ENCODE data around the gene MAGI1. TPM values are rescaled to one million over a fixed set of nuclear protein-coding genes. Genes with fewer than 3 reads are reported as not detected.

The MAGI1 gene
- total RNA-seq, 4 donors from 2014 or later = 49.5 to 72.1 (median 67.6) TPM

GRCh38 chr3:65793495-65794200, 245.1 kb downstream of the MAGI1 start:
- H3K4me3 ChIP-seq = no peak overlapping the region
- no peaks in the 10 kb centered on the region for H3K4me1 ChIP-seq
- no peaks in the 10 kb centered on the region for H3K36me3 ChIP-seq
- H3K9me3 ChIP-seq = no peaks in the 10 kb centered on the region
- DNase-seq = no peak
- no peak overlapping the region for H3K27ac ChIP-seq
- no peak for TF ChIP-seq POLR2A (IDR thresholded peaks at IDR 0.05)
- no peak for TF ChIP-seq CTCF (IDR thresholded peaks at IDR 0.05)
- H3K27me3 ChIP-seq = no peaks in the 10 kb centered on the region

- no peaks in the 10 kb centered on the region for H3K36me3 ChIP-seq
- TF ChIP-seq CTCF (IDR thresholded peaks at IDR 0.05) (no peak), POLR2A (IDR thresholded peaks at IDR 0.05) (no peak)
- DNase-seq = no peak
Observed at GRCh38 chr3:65788461-65788860, 250.3 kb downstream of the MAGI1 start.

GRCh38 chr3:65787827-65788226, 250.9 kb downstream of the MAGI1 start:
- Histone ChIP-seq H3K9me3 (no peaks in the 10 kb centered on the region), H3K36me3 (no peaks in the 10 kb centered on the region), H3K4me1 (no peaks in the 10 kb centered on the region), H3K27ac (no peak overlapping the region), H3K4me3 (no peak overlapping the region), H3K27me3 (no peaks in the 10 kb centered on the region)
- DNase-seq = no peak
- TF ChIP-seq POLR2A (IDR thresholded peaks at IDR 0.05) (no peak), CTCF (IDR thresholded peaks at IDR 0.05) (no peak)

More at GRCh38 chr3:65788461-65788860, 250.3 kb downstream of the MAGI1 start:
- no peaks in the 10 kb centered on the region for H3K9me3 ChIP-seq
- H3K27ac ChIP-seq = no peak overlapping the region
- H3K4me3 ChIP-seq = no peak overlapping the region
- H3K27me3 ChIP-seq = no peaks in the 10 kb centered on the region
- H3K4me1 ChIP-seq = no peaks in the 10 kb centered on the region

DNA sequence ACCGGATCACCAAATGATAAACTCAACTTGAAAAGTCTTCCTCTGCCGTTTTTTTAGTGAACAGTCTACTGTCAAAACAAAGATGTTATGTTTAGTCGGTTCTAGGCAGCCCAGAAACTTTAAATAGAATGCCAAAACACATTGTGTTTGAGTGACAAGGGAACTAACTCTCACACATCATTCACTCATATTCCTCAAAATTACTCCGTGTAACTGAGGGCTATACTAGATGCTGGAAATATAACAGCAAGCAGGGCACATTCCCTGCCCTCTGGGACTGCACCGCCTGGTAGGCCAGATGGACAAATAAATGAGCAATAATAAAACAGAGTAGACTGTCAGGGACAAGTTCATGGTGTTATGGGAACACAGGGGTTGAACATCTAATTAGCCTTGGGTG, 251.4 kb downstream of the MAGI1 start:
- Histone ChIP-seq H3K4me3 (no peak overlapping the region), H3K9me3 (no peaks in the 10 kb centered on the region), H3K27ac (no peak overlapping the region), H3K36me3 (no peaks in the 10 kb centered on the region), H3K27me3 (no peaks in the 10 kb centered on the region), H3K4me1 (no peaks in the 10 kb centered on the region)
- no peak for TF ChIP-seq CTCF (IDR thresholded peaks at IDR 0.05)
- TF ChIP-seq POLR2A (IDR thresholded peaks at IDR 0.05) = no peak
- no peak for DNase-seq

DNA sequence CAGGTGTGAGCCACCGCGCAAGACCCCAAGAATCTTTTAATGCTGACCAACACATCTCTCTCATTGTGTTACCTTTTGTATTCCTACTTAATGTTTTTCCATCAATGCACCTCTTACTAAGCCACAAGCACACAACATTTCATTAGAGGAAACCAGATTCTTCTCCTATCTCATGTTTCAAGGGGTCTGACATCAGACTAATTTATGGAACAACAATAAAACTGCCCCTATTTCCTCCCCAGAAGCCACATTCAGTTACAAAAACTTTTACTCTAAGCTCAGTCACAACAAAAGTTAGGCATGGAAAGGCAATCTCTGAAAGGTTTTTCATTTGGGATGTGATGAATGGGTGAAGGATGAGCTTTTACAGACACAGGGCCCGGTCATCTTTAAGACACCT, 251.8 kb downstream of the MAGI1 start:
- Histone ChIP-seq H3K4me3 (no peak overlapping the region), H3K4me1 (no peaks in the 10 kb centered on the region), H3K27me3 (no peaks in the 10 kb centered on the region), H3K9me3 (no peaks in the 10 kb centered on the region), H3K27ac (no peak overlapping the region), H3K36me3 (no peaks in the 10 kb centered on the region)
- no peak for DNase-seq
- TF ChIP-seq CTCF (IDR thresholded peaks at IDR 0.05) (no peak), POLR2A (IDR thresholded peaks at IDR 0.05) (no peak)
